K562 (cell line): ENCODE data around the gene PPA2. TPM values are rescaled to one million over a fixed set of nuclear protein-coding genes. Genes with fewer than 3 reads are reported as not detected.

Experiments used
- BRCA1 ChIP-seq, 2 experiments: fragments of 450-650 bp in 1 of 2; sonication (generic) in 1 of 2; formaldehyde crosslinking in 1 of 2; IDR thresholded peaks; 2 replicates each; pipeline versions ENCODE4 v1.5.0 to v1.6.1; 2017 to 2020; ENCODE audit warnings: mild to moderate bottlenecking in 1 of 2, missing genetic modification reagents in 1 of 2
- ETV5 ChIP-seq: sonication (generic); formaldehyde crosslinking; IDR thresholded peaks from 2 replicates; pipeline ENCODE4 v1.4.0; 2020; ENCODE audit warnings: low read depth, mild to moderate bottlenecking, missing genetic modification reagents
- FOXP1 ChIP-seq: sonication (generic); formaldehyde crosslinking; IDR thresholded peaks from 2 replicates; pipeline ENCODE4 v1.8.0; 2022; ENCODE audit warnings: mild to moderate bottlenecking, missing genetic modification reagents
- MGA ChIP-seq: fragments of 450-650 bp; IDR thresholded peaks from 2 replicates; pipeline ENCODE4 v1.6.1; 2016; ENCODE audit warnings: mild to moderate bottlenecking, moderate library complexity
- MTA3 ChIP-seq: fragments of 450-650 bp; formaldehyde crosslinking; IDR thresholded peaks from 2 replicates; pipeline ENCODE4 v1.6.1; 2017; ENCODE audit warnings: mild to moderate bottlenecking, borderline replicate concordance
- MXI1 ChIP-seq: IDR thresholded peaks from 2 replicates; pipeline ENCODE4 v1.6.1; 2011; ENCODE audit warnings: low read depth, mild to moderate bottlenecking, improper control_type of control experiment, low read length
- PTRF ChIP-seq: fragments of 450-650 bp; IDR thresholded peaks from 2 replicates; pipeline ENCODE4 v1.6.1; 2016; ENCODE audit warnings: mild to moderate bottlenecking, missing genetic modification characterization, missing compliant biosample characterization
- SPI1 ChIP-seq: IDR thresholded peaks from 2 replicates; pipeline ENCODE4 v1.6.1; 2011; ENCODE audit warnings: low read depth, low read length, control low read depth, borderline replicate concordance
- SRF ChIP-seq, 2 experiments: fragments of 250-450, 450-650 bp in 1 of 2; sonication (Bioruptor Pico) in 1 of 2; sonication (generic) in 1 of 2; formaldehyde crosslinking; IDR thresholded peaks; 2 replicates each; pipeline versions ENCODE4 v1.5.0 to v1.5.1; 2020 to 2022; ENCODE audit warnings: mild to moderate bottlenecking in 1 of 2, missing genetic modification reagents in 1 of 2
- TAF1 ChIP-seq: IDR thresholded peaks from 2 replicates; pipeline ENCODE4 v1.6.1; 2011; ENCODE audit warnings: mild to moderate bottlenecking, low read length, moderate library complexity; ENCODE audit not compliant: insufficient read depth, control insufficient read depth, severe bottlenecking; ENCODE audit errors: extremely low read depth
- TRIM25 ChIP-seq: fragments of 450-650 bp; IDR thresholded peaks from 2 replicates; pipeline ENCODE4 v1.7.0; 2016; ENCODE audit warnings: borderline replicate concordance
- XRCC3 ChIP-seq: fragments of 450-650 bp; IDR thresholded peaks from 2 replicates; pipeline ENCODE4 v1.6.1; 2017; ENCODE audit warnings: mild to moderate bottlenecking, moderate library complexity
- YY1 ChIP-seq, 3 experiments: IDR thresholded peaks; 2 replicates each; pipeline ENCODE4 v1.6.1; 2011; ENCODE audit warnings: low read length in 2 of 3, mild to moderate bottlenecking in 2 of 3, moderate library complexity in 2 of 3, borderline replicate concordance in 1 of 3, control low read depth in 1 of 3, low read depth in 1 of 3; ENCODE audit not compliant: insufficient read depth in 3 of 3, insufficient replicate concordance in 2 of 3, control insufficient read depth in 1 of 3, insufficient read length in 1 of 3; ENCODE audit errors: extremely low read depth in 1 of 3
- ZNF431 ChIP-seq: sonication (generic); formaldehyde crosslinking; IDR thresholded peaks from 2 replicates; pipeline ENCODE4 v1.8.0; 2022; ENCODE audit warnings: mild to moderate bottlenecking, missing genetic modification reagents
- ZNF707 ChIP-seq: fragments of 250-450 bp; sonication (Bioruptor Pico); conservative IDR thresholded peaks from 2 replicates; pipeline ENCODE4 v1.8.0; 2022; ENCODE audit warnings: inconsistent platforms, mild to moderate bottlenecking, moderate library complexity
- polyA plus RNA-seq, 8 experiments: library from polyadenylated mRNA; depleted of rRNA in 4 of 8; stranded (reverse) in 5 of 8; unstranded in 3 of 8; fragments of >200 nt; fragmentation: Nextera tagmentation in 2 of 8; fragmentation: Illumina TruSeq in 1 of 8; extraction: Ambion mirVana in 2 of 8; extraction: Trizol in 1 of 8; gene quantifications; 2 replicates each; pipeline versions ENCODE4 v1.2.1 to v1.2.3, GENCODE V29; 2011 to 2014; ENCODE audit warnings: inconsistent platforms in 1 of 8, missing spikeins in 1 of 8
- total RNA-seq, 7 experiments: library from RNA; depleted of rRNA in 6 of 7; stranded (reverse); fragments of >200 nt in 6 of 7; fragmentation: Illumina TruSeq in 2 of 7; extraction: Trizol in 2 of 7; gene quantifications; 2 replicates each; pipeline versions ENCODE4 v1.2.1 to v1.2.3, GENCODE V29; 2011 to 2021; ENCODE audit warnings: low replicate concordance in 1 of 7

The PPA2 gene
- total and polyA plus RNA-seq, 9 of the 15 experiments (the other 6 are each of a cell fraction or from before 2014, with no cell fraction given) = 48.3 to 190 (median 109) TPM

GRCh38 chr4:105474099-105474518, 247 bp upstream of the PPA2 start (continued):
- TF ChIP-seq MGA = peak; percentile 40; the same call in 1 of the 2 replicates
- TF ChIP-seq SPI1 = no peak
- TF ChIP-seq ZNF707 (CRISPR knock-in tag) = no peak
- TF ChIP-seq TAF1 = no peak
- no peak for TF ChIP-seq XRCC3
- 0 out of 2 replicates have a peak, but pooled peaks have one; percentile 1 for TF ChIP-seq MTA3
- no peak for TF ChIP-seq MXI1
- TF ChIP-seq SRF (CRISPR knock-in tag; IDR thresholded peaks at IDR 0.05) = no peak
- no peak for TF ChIP-seq PTRF (tag)
- TF ChIP-seq FOXP1 (CRISPR knock-in tag) = 0 out of 2 replicates have a peak, but pooled peaks have one; percentile 5
- no peak for TF ChIP-seq BRCA1 (IDR thresholded peaks at IDR 0.05)
- TF ChIP-seq BRCA1 (CRISPR knock-in tag; IDR thresholded peaks at IDR 0.05) = no peak
- no peak for TF ChIP-seq TRIM25
- TF ChIP-seq YY1 (IDR thresholded peaks at IDR 0.05; ENCODE audit: borderline replicate concordance in 1 of 3, control insufficient read depth in 1 of 3, extremely low read depth in 1 of 3, insufficient read depth in 3 of 3, insufficient read length in 1 of 3, insufficient replicate concordance in 2 of 3, low read depth in 1 of 3, low read length in 2 of 3) = no peak
- no peak for TF ChIP-seq ETV5 (CRISPR knock-in tag)
- TF ChIP-seq ZNF431 = no peak
